ENCODE data around the gene MYRF. TPM values are rescaled to one million over a fixed set of nuclear protein-coding genes. Genes with fewer than 3 reads are reported as not detected.

Gene MYRF
- total RNA-seq, 2 experiments from 2014 or later: 2.8 to 2.9 TPM

GRCh38 chr11:61793829-61794204 is 41.4 kb downstream of the MYRF start:
- Mint-ChIP-seq H3K4me1 (ENCODE audit: low read depth) (peaks cover 62% of the 10 kb centered on the region), H3K4me3 (peak overlapping the region; percentile 86), H3K36me3 (ENCODE audit: low read depth) (peaks cover 65% of the 10 kb centered on the region), H3K27me3 (ENCODE audit: low read depth) (no peaks in the 10 kb centered on the region), H3K27ac (peak overlapping the region; percentile 100), H3K9me3 (ENCODE audit: insufficient read depth) (no peaks in the 10 kb centered on the region)
- ChIA-PET CTCF (interaction anchor here (0.7 to 2.9 kb wide), 6 partner anchors 21 to 314 kb away, joined by 3 to 18 read pairs (median 10); no protein-coding TSS in a partner anchor), POLR2A (interaction anchor here (1.4 to 4.1 kb wide), 5 partner anchors 8 to 35 kb away, joined by 5 to 39 read pairs (median 15); partner anchors contain the start of gene FADS2)
- no peak for ATAC-seq
- DNase-seq: no peak

DNA sequence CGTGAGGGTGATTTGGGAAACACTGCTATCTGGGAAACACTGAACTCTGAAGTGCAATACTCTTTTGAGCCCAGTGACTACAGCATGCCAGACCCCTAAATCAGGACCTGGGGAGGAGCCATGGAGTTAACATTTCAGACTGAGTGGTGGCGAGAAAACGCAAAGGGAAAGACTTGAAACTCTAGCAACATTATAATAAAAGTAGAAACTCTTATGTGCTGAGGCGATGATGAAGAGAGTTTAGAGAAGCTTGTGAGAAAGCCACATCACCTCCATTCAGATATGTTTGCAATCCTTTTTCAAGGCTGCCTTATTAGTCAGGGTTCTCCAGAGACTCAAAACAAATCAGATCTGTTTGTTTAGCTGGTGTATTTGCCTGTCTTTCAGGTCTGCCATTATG is 42.1 kb downstream of the MYRF start:
- CTCF ChIA-PET: interaction anchor here (0.8 to 4.2 kb wide), 4 partner anchors 12 to 313 kb away, joined by 3 to 43 read pairs (median 6); no protein-coding TSS in a partner anchor
- DNase-seq (no peak), ATAC-seq (no peak)
- H3K4me1 Mint-ChIP-seq (ENCODE audit: low read depth): peaks cover 61% of the 10 kb centered on the region
- POLR2A ChIA-PET: interaction anchor here (0.7 to 4.1 kb wide), 4 partner anchors 20 to 50 kb away, joined by 3 to 37 read pairs (median 8); partner anchors contain the start of genes FADS1 and FADS2
- H3K9me3 Mint-ChIP-seq (ENCODE audit: insufficient read depth): no peaks in the 10 kb centered on the region
- peak overlapping the region; percentile 16 for H3K27ac Mint-ChIP-seq
- peak overlapping the region; percentile 48 for H3K4me3 Mint-ChIP-seq
- H3K27me3 Mint-ChIP-seq (ENCODE audit: low read depth): no peaks in the 10 kb centered on the region
- peaks cover 66% of the 10 kb centered on the region for H3K36me3 Mint-ChIP-seq (ENCODE audit: low read depth)

- ChIA-PET CTCF (interaction anchor here (1.0 to 5.4 kb wide), 10 partner anchors 11 to 312 kb away, joined by 3 to 129 read pairs (median 44); partner anchors contain the start of genes FADS1 and FADS2), POLR2A (interaction anchor here (0.8 to 4.1 kb wide), 3 partner anchors 19 to 33 kb away, joined by 3 to 37 read pairs (median 14); partner anchors contain the start of genes FADS1 and FADS2)
- ATAC-seq (no peak), DNase-seq (no peak)
- Mint-ChIP-seq H3K36me3 (ENCODE audit: low read depth) (peaks cover 63% of the 10 kb centered on the region), H3K4me3 (peak overlapping the region; percentile 31), H3K4me1 (ENCODE audit: low read depth) (peaks cover 61% of the 10 kb centered on the region), H3K27ac (no peak overlapping the region), H3K9me3 (ENCODE audit: insufficient read depth) (no peaks in the 10 kb centered on the region), H3K27me3 (ENCODE audit: low read depth) (no peaks in the 10 kb centered on the region)
Measured at GRCh38 chr11:61795459-61795858, 43.0 kb downstream of the MYRF start.

- peaks cover 64% of the 10 kb centered on the region for H3K36me3 Mint-ChIP-seq (ENCODE audit: low read depth)
- CTCF ChIA-PET: interaction anchor here (1.0 to 5.4 kb wide), 19 partner anchors 8 to 312 kb away, joined by 3 to 129 read pairs (median 32); partner anchors contain the start of genes BEST1, FADS1 and FADS2
- ATAC-seq (no peak), DNase-seq (no peak)
- POLR2A ChIA-PET: interaction anchor here (1.0 to 3.4 kb wide), 3 partner anchors 8 to 32 kb away, joined by 3 to 14 read pairs (median 4); partner anchors contain the start of gene FADS2
- H3K4me3 Mint-ChIP-seq: no peak overlapping the region
- H3K27me3 Mint-ChIP-seq (ENCODE audit: low read depth): no peaks in the 10 kb centered on the region
- peaks cover 59% of the 10 kb centered on the region for H3K4me1 Mint-ChIP-seq (ENCODE audit: low read depth)
- no peaks in the 10 kb centered on the region for H3K9me3 Mint-ChIP-seq (ENCODE audit: insufficient read depth)
- H3K27ac Mint-ChIP-seq: peak overlapping the region; percentile 16
Measured at GRCh38 chr11:61795876-61796526, 43.6 kb downstream of the MYRF start.

DNA sequence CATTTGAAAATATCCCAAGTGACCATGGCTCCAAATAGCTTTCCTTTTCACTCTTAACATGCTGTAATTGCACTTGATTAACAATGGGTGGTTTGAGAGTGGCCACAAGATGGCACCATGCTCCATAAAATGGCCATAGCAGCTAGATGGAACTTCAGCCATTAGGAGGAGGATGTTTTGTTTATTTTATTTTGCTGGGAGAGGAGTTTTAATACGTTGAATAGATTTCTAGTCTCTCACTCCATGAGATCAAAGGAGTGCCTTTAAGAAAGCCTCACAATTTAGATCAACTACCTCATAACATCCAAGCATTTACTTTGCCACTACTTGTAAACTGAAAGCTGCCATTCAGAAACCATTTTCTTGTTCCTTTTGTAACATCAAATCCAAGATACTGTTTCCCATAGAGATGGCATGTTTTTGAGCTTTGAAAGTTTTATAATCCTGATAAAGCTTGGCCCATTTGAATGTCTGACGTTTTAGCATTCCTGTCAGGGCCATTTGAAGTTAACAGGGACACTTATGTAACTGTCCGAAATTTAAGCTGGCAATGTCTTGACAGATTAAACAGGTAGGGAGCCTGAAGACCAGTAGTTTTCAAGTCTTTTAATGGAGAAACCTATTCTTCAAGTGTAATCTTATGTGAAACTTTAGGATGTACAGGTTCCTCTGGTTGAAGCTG is 45.0 kb downstream of the MYRF start:
- peaks cover 54% of the 10 kb centered on the region for H3K4me1 Mint-ChIP-seq (ENCODE audit: low read depth)

DNA sequence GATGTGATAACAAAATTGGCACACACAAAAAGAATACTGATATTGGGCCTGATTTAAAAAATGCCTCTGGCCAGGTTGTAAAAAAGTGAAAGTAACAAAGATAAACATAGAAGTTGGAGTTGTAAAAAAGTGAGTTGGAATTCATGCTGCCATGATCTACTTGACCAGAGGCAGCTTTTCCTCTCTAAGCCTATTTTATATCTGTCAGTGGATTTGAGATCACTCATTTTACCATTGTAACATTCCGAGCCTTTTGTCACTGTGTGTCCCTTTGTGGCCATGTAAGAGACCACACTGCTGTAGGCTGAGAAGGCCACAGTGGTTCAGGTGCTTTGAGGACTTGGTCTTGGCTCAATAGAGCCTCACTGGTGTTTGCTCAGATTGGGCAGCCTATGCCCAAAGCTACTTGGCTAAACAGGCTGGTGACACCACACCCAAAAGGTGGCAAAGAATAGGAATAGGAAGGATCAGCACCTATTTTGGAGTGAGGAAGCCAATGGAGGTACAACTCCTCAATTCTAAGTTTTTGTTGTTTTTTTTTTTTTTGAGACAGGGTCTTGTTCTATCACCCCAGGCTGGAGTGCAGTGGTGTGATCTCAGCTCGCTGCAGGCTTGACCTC is 47.3 kb downstream of the MYRF start:
- POLR2A ChIA-PET: interaction anchor here (5.0 kb wide), 1 partner anchor 14 kb away, joined by 20 read pairs; no protein-coding TSS in a partner anchor
- Mint-ChIP-seq H3K9me3 (ENCODE audit: insufficient read depth) (no peaks in the 10 kb centered on the region), H3K36me3 (ENCODE audit: low read depth) (peaks cover 79% of the 10 kb centered on the region), H3K27ac (peak overlapping the region; percentile 77), H3K4me3 (no peak overlapping the region), H3K4me1 (ENCODE audit: low read depth) (peaks cover 45% of the 10 kb centered on the region), H3K27me3 (ENCODE audit: low read depth) (no peaks in the 10 kb centered on the region)
- ATAC-seq: no peak
- no peak for DNase-seq
- CTCF ChIA-PET: interaction anchor here (1.3 to 5.4 kb wide), 5 partner anchors 12 to 309 kb away, joined by 3 to 129 read pairs (median 35); partner anchors contain the start of gene FADS1

More for the DNA sequence above, 45.0 kb downstream of the MYRF start:
- POLR2A ChIA-PET: interaction anchor here (0.7 to 3.4 kb wide), 11 partner anchors 8 to 84 kb away, joined by 3 to 14 read pairs (median 3); partner anchors contain the start of gene FADS2
- Mint-ChIP-seq H3K9me3 (ENCODE audit: insufficient read depth) (no peaks in the 10 kb centered on the region), H3K27me3 (ENCODE audit: low read depth) (no peaks in the 10 kb centered on the region), H3K27ac (peak overlapping the region; percentile 10), H3K4me3 (no peak overlapping the region), H3K36me3 (ENCODE audit: low read depth) (peaks cover 69% of the 10 kb centered on the region)
- CTCF ChIA-PET: interaction anchor here (0.6 to 5.4 kb wide), 44 partner anchors 9 to 374 kb away, joined by 3 to 129 read pairs (median 4); partner anchors contain the start of genes BEST1, FADS1, FADS2 and FADS3
- no peak for ATAC-seq
- peak; percentile 86 for DNase-seq

- CTCF ChIA-PET: interaction anchor here (0.7 to 5.4 kb wide), 9 partner anchors 14 to 308 kb away, joined by 3 to 129 read pairs (median 3); partner anchors contain the start of genes FADS1 and FADS2
- Mint-ChIP-seq H3K36me3 (ENCODE audit: low read depth) (peaks cover 78% of the 10 kb centered on the region), H3K9me3 (ENCODE audit: insufficient read depth) (no peaks in the 10 kb centered on the region), H3K4me3 (no peak overlapping the region), H3K27ac (peak overlapping the region; percentile 39), H3K27me3 (ENCODE audit: low read depth) (no peaks in the 10 kb centered on the region), H3K4me1 (ENCODE audit: low read depth) (peaks cover 37% of the 10 kb centered on the region)
- DNase-seq (no peak), ATAC-seq (no peak)
- POLR2A ChIA-PET: interaction anchor here (0.7 to 5.0 kb wide), 2 partner anchors 8 to 14 kb away, joined by 3 to 20 read pairs; partner anchors contain the start of gene FEN1
Measured at GRCh38 chr11:61800331-61801281, 48.2 kb downstream of the MYRF start.

DNA sequence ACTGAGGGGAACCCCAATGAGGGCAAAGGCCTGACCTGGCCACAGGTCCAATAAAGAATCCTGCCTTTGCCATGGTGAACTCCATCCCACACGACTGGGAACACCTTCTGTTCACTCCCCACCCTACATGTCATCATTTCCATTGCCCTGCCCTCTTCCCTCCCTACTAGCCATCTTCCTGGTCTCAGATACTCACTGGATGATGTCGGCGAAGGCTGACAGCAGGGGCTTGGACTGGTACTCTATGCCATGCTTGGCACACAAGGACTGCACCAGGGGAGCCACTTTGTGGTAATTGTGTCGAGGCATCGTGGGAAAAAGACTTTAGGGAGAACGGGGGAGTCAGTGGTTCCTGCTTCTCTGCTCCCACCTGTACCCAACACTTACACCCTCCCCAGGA is 50.2 kb downstream of the MYRF start:
- Mint-ChIP-seq H3K36me3 (ENCODE audit: low read depth) (peaks cover 68% of the 10 kb centered on the region), H3K27me3 (ENCODE audit: low read depth) (no peaks in the 10 kb centered on the region), H3K27ac (no peak overlapping the region), H3K9me3 (ENCODE audit: insufficient read depth) (no peaks in the 10 kb centered on the region), H3K4me3 (no peak overlapping the region), H3K4me1 (ENCODE audit: low read depth) (peaks cover 18% of the 10 kb centered on the region)
- ChIA-PET POLR2A (interaction anchor here (1.5 to 5.0 kb wide), 2 partner anchors 9 to 12 kb away, joined by 6 to 20 read pairs; partner anchors contain the start of gene FEN1), CTCF (interaction anchor here (1.1 kb wide), 1 partner anchor 16 kb away, joined by 3 read pairs; no protein-coding TSS in a partner anchor)
- ATAC-seq (no peak), DNase-seq (no peak)

DNA sequence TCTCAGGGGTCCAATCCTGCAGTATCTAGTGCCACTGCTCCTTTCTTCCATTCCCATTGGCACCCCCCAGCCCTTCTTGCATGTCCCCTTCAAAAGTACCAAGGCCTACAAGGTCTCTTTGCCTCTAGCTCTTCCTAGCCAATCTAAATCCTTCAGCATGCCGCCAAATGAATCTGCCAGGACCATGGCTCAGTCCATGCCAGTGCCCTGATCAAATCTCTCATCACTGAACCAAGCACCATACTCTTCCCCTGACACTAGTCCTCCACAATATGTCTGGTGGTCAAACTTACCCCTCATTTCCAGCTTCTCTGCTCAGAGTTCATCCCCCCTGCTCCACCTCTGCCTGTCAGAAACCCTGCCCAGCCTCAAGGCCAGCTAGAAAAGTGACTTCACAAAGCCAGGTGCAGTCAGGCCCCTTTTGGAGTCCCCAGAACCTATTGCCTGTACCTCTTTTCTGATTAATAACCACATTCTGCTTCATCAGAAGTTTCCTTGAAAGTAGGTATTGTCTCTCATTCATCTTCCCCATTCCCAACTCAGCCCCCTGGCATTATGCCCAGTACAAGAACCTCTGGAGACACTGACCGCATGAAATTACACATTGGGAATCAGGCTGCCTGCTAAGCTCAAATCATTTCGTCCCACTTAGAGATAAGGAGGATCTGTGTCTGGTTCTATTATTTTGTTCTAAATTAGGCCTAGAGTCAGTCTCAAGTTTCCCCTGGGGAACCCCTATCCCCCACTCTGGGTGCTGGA is 51.6 kb downstream of the MYRF start:
- no peaks in the 10 kb centered on the region for H3K9me3 Mint-ChIP-seq (ENCODE audit: insufficient read depth)
- ChIA-PET CTCF (interaction anchor here (4.3 kb wide), 1 partner anchor 8 kb away, joined by 43 read pairs; no protein-coding TSS in a partner anchor), POLR2A (interaction anchor here (1.0 to 5.0 kb wide), 2 partner anchors 10 to 11 kb away, joined by 4 to 20 read pairs; partner anchors contain the start of genes FEN1 and TMEM258)
- H3K36me3 Mint-ChIP-seq (ENCODE audit: low read depth): peaks cover 70% of the 10 kb centered on the region
- H3K4me3 Mint-ChIP-seq: no peak overlapping the region
- H3K27me3 Mint-ChIP-seq (ENCODE audit: low read depth): no peaks in the 10 kb centered on the region
- no peak for DNase-seq
- H3K4me1 Mint-ChIP-seq (ENCODE audit: low read depth): peaks cover 11% of the 10 kb centered on the region
- peak overlapping the region; percentile 43 for H3K27ac Mint-ChIP-seq
- ATAC-seq: no peak
